Epithelial cell of esophagus (primary cell): ENCODE measurements around the gene ZNF214.
"Not testable (repeated sequence)": the region's sequence is repeated elsewhere in the genome, so short reads cannot be mapped to it uniquely, and the experiment has no call there.

Source experiments
- DNase-seq: peaks from one replicate; pipeline ENCODE4 v3.0.0; 2010; ENCODE audit warnings: low read depth
- H3K4me3 ChIP-seq: 2 replicates; pipeline ENCODE4 v1.5.1; 2011; ENCODE audit warnings: mild to moderate bottlenecking, low read length, control low read depth
- TF ChIP-seq, protein P1 (sequence below): IDR thresholded peaks from 2 replicates; pipeline ENCODE4 v1.5.1; 2011; ENCODE audit warnings: low read depth, mild to moderate bottlenecking, low read length, control low read depth, inconsistent platforms; ENCODE audit not compliant: insufficient read depth; ENCODE audit errors: missing control alignments

The ZNF214 gene

DNA sequence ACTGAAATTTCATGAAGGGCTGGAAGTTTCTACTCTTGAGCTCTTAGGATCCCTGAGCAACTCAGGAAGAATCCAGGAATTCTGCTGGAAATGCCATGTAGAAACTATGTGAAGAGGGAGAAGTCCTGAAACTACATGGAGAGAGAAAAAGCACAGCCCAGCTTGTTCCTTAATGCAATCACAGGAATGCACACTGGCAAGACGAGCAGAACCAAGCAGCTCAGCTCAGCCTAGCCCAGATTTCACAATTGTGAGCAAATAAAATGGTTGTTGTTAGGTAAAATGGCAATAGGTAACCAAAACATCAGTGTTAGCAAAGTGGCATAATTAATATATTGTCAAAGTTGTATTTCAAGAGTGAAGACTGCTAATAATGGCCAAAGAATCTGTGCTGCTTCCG is 28.1 kb downstream of the ZNF214 start:
- no peak overlapping the region for H3K4me3 ChIP-seq
- DNase-seq: peak; percentile 64
- TF ChIP-seq, protein P1, sequence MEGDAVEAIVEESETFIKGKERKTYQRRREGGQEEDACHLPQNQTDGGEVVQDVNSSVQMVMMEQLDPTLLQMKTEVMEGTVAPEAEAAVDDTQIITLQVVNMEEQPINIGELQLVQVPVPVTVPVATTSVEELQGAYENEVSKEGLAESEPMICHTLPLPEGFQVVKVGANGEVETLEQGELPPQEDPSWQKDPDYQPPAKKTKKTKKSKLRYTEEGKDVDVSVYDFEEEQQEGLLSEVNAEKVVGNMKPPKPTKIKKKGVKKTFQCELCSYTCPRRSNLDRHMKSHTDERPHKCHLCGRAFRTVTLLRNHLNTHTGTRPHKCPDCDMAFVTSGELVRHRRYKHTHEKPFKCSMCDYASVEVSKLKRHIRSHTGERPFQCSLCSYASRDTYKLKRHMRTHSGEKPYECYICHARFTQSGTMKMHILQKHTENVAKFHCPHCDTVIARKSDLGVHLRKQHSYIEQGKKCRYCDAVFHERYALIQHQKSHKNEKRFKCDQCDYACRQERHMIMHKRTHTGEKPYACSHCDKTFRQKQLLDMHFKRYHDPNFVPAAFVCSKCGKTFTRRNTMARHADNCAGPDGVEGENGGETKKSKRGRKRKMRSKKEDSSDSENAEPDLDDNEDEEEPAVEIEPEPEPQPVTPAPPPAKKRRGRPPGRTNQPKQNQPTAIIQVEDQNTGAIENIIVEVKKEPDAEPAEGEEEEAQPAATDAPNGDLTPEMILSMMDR: no peak

DNA sequence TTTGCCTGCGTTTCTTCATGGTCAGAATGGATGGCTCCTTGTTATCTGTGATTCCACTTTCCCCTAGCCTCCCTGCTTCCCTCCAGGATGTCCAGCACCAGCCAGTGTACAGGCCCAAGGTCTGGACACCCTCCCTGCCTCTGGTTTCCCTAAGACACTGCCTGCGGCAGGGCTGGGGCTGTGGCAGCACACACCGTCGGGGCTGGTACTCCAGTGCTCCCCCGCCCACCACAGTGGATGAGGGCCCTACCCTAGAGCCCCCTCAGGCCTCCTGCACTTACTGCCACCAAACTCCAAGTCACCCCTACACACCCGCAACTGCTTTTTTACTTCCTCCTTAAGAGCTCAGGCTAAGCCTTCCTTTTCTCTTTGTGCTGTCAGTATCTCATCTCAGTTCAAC is 28.9 kb downstream of the ZNF214 start:
- DNase-seq: peak; percentile 5
- no peak overlapping the region for H3K4me3 ChIP-seq
- TF ChIP-seq, protein P1: no peak

DNA sequence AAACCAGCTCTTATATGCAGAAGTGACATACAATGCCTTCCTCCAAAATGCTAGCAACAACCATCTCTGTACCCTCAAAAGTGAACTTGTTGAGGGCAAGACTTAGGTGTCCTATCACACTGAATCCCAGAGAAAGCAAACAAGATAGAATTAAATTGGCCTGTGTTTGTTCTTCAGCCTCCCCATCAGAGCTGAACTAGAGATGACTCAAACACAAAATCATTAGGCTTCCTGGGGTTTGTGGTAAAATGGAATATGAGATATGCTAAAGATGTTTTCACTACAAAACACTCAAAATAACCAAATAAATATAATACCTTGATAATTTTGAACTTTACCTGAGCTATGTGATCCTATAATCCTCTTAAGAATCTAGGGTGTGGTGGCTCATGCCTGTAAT is 31.6 kb downstream of the ZNF214 start:
- no peak overlapping the region for H3K4me3 ChIP-seq
- TF ChIP-seq, protein P1: no peak
- no peak for DNase-seq

DNA sequence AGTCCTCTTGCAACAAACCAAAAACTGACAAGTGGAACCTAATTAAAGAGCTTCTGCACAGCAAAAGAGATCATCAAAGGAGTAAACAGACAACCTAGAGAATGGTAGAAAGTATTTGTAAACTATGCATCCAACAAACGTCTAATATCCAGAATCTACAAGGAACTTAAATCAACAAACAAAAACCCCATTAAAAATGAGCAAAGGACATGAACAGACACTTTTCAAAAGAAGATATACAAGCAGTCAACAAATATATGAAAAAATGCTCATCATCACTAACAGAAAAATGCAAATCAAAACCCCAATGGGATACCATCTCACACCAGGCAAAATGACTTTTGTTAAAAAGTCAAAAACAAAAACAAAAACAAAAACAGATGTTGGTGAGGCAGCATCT is 33.7 kb downstream of the ZNF214 start:
- no peak overlapping the region for H3K4me3 ChIP-seq
- no peak for DNase-seq
- TF ChIP-seq, protein P1: no peak

DNA sequence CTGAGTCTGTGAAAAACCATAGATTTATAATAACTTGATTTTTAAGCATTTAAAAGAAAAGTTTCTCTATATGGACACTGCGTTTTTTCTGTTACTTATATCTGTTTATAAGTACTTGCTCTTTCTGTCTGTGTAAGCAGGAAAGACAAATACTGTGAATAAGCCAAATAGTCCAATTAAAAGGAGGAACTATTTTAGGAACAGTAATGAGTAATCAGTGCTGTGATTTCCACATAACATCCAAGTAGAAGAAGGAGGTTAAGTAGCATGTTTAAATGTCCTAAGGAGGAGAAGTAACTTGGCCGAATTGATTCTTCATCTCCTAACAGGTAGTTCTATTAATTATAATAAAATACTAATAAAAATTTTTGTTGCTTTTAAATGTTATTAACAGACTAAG is 40.8 kb downstream of the ZNF214 start:
- no peak overlapping the region for H3K4me3 ChIP-seq
- TF ChIP-seq, protein P1: no peak
- peak; percentile 52 for DNase-seq

DNA sequence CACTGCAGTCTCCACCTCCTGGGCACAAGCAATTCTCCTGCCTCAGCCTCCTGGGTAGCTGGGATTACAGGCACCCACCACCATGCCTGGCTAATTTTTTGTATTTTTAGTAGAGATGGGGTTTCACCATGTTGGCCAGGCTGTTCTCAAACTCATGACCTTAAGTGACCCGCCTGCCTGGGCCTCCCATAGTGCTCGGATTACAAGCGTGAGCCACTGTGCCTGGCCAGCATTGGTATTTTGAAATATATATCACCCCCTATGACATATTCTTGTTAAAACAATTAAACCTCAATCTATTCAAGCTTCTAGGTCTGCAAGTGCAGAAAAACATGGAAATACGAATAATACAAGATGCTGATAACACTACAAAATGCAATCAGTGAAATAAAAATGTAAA is 50.3 kb downstream of the ZNF214 start:
- not testable (repeated sequence) for H3K4me3 ChIP-seq, DNase-seq

DNA sequence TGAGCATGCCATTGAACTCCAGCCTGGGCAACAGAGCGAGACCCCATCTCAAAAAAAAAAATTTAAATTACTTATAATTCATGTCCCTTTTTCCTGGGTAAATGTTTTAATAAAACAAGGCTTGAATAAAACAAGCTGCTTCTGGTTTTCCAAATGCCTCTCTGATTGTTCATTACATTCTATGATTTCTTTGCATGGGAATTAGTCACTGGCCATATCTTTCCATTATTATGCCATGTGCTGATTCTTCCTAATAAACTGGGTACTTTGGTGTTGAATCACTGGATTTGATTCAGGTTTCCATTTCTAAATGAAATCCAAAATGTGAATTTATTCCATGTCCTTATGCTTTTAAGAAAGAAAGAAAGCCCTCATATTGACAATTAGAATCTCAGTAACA is 51.3 kb downstream of the ZNF214 start:
- TF ChIP-seq, protein P1: no peak
- peak; percentile 64 for DNase-seq
- H3K4me3 ChIP-seq: no peak overlapping the region

DNA sequence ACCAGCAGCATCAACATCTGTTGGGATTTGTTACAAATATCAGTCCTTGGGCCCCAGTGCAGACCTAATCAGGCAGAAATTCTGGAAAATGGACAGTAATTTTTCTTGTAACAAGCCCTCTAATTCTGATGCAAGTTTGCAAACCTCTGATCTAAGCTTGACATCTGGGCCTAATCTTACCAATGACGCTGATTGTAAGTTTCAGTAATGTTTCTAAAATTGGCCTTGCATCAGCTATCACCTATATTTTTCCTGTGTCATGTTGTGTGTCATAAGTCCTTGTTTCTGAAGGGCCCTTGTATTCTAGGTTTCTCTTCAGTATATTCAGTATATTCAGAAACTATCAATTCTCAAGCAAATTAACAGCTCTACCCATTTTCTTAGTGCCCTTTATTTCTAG is 57.5 kb downstream of the ZNF214 start:
- TF ChIP-seq, protein P1: no peak
- DNase-seq: no peak
- H3K4me3 ChIP-seq: no peak overlapping the region
